Measurements from ENCODE around the gene SMKR1. TPM values are rescaled to one million over a fixed set of nuclear protein-coding genes. Genes with fewer than 3 reads are reported as not detected.

SMKR1 gene
- total RNA-seq, 2 donors from 2014 or later: 0.32 TPM; not detected in 1

DNA sequence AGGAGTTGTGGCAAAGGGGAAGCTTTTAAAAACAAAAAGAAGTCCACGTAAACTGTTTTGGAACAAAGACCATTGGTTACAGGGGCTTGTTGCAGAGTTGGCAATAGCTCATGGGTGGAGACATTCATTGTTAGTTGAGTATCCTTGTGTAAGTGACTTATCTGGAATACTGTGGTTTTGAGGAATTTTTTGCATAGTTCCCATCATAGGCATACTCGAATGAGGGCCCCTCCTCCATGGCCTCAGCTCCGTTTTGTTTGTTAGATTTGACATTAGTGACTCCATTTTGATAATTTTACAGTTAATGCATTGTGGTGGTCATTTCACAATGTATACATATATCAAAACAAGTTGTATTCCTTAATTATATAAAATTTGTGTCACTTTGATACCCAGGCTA lies 12.8 kb upstream of the SMKR1 start:
- no peak for DNase-seq
- H3K4me3 ChIP-seq: no peak overlapping the region
- no peaks in the 10 kb centered on the region for H3K9me3 ChIP-seq
- no peak overlapping the region for H3K27ac ChIP-seq
- H3K4me1 ChIP-seq: no peaks in the 10 kb centered on the region
- no peaks in the 10 kb centered on the region for H3K27me3 ChIP-seq
- no peaks in the 10 kb centered on the region for H3K36me3 ChIP-seq
- intact Hi-C loops (cut with DNase I): no loop called here
- H3K9ac ChIP-seq (ENCODE audit: low read depth in 2 of 2, low read length in 2 of 2): no peak overlapping the region
- TF ChIP-seq, protein P1, sequence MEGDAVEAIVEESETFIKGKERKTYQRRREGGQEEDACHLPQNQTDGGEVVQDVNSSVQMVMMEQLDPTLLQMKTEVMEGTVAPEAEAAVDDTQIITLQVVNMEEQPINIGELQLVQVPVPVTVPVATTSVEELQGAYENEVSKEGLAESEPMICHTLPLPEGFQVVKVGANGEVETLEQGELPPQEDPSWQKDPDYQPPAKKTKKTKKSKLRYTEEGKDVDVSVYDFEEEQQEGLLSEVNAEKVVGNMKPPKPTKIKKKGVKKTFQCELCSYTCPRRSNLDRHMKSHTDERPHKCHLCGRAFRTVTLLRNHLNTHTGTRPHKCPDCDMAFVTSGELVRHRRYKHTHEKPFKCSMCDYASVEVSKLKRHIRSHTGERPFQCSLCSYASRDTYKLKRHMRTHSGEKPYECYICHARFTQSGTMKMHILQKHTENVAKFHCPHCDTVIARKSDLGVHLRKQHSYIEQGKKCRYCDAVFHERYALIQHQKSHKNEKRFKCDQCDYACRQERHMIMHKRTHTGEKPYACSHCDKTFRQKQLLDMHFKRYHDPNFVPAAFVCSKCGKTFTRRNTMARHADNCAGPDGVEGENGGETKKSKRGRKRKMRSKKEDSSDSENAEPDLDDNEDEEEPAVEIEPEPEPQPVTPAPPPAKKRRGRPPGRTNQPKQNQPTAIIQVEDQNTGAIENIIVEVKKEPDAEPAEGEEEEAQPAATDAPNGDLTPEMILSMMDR (IDR thresholded peaks at IDR 0.05): no peak

DNA sequence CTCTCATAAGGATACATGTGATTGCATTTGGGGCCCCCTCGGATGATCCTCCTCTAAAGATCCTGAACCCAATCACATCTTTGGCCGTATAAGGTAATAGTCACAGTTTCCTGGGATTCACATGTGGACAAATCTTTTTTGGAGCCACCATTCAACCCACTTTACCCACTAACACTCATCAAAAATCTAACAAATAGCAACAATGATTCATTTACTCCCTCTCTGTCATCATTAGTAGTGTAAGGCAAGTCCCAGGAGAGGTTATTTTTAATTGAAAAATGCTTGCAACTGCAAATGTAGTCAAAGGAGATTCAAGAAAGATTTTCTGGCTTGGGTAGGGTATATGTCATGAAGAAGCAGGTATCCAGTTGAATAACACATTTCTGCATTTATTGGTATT lies 9.9 kb upstream of the SMKR1 start:
- Histone ChIP-seq H3K36me3 (no peaks in the 10 kb centered on the region), H3K4me1 (no peaks in the 10 kb centered on the region), H3K27ac (no peak overlapping the region), H3K9ac (ENCODE audit: low read depth in 2 of 2, low read length in 2 of 2) (no peak overlapping the region), H3K4me3 (no peak overlapping the region), H3K9me3 (no peaks in the 10 kb centered on the region), H3K27me3 (no peaks in the 10 kb centered on the region)
- intact Hi-C loops (cut with DNase I): no loop called here
- TF ChIP-seq, protein P1 (IDR thresholded peaks at IDR 0.05): no peak
- DNase-seq: no peak

DNA sequence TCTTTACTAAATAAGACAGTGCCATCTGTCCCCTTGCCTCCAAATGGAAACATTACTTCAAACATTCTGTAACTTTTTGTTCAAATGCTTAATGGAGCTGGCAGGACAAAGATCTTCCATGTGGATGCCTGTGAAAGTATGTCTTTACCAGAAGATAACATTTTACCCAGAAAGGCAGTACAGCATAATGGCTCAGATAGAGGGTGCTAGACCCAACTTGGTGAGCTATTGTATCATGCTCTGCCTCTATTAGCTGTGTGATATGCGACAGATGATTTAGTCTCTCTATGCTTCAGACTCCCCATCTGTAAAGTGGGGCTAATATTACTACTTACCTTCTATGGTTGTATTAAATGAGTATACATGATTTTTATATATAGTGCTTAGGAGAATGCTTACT lies 8.8 kb upstream of the SMKR1 start:
- Histone ChIP-seq H3K4me3 (no peak overlapping the region), H3K4me1 (no peaks in the 10 kb centered on the region), H3K27ac (no peak overlapping the region), H3K9me3 (no peaks in the 10 kb centered on the region), H3K36me3 (no peaks in the 10 kb centered on the region), H3K27me3 (no peaks in the 10 kb centered on the region), H3K9ac (ENCODE audit: low read depth in 2 of 2, low read length in 2 of 2) (no peak overlapping the region)
- intact Hi-C loops (cut with DNase I): no loop called here
- DNase-seq: no peak
- TF ChIP-seq, protein P1 (IDR thresholded peaks at IDR 0.05): no peak

DNA sequence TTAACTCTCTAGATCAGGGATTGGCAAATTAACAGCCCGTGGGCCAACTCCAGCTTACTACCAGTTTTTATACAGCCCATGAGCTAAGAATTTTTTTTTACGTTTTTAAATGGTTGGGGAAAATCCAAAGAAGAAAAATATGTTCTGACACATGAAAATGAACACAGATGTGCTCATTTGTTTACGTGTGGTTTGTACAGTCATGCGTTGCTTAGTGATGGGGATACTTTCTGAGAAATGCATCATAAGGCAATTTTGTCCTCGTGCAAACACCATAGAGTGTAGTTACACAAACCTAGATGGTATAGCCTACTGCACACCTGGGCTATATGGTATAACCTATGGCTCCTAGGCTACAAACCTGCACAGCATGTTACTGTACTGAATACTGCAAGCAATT lies 8.3 kb upstream of the SMKR1 start:
- TF ChIP-seq, protein P1 (IDR thresholded peaks at IDR 0.05): no peak
- H3K27ac ChIP-seq: no peak overlapping the region
- no peaks in the 10 kb centered on the region for H3K27me3 ChIP-seq
- H3K4me1 ChIP-seq: no peaks in the 10 kb centered on the region
- no peak for DNase-seq
- no peak overlapping the region for H3K9ac ChIP-seq (ENCODE audit: low read depth in 2 of 2, low read length in 2 of 2)
- no peak overlapping the region for H3K4me3 ChIP-seq
- H3K36me3 ChIP-seq: no peaks in the 10 kb centered on the region
- intact Hi-C loops (cut with DNase I): no loop called here
- no peaks in the 10 kb centered on the region for H3K9me3 ChIP-seq

DNA sequence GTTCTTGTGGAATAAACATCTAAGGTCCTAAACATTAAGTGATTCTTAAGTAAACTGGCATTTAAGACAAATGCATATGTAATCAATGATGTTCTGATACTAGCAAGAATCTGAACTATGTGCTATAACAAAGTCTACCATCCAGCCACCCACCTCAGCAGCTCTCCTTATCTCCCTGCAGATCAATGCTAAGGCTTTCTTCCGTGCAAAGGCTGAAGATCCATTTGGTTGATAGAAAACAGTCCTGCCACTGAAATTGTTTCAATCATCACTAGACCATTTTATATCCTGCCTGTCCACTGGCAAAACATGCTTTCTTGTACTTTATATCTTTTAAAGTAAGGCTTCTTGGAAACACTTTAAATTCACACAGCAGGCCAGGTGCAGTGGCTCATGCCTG lies 6.3 kb upstream of the SMKR1 start:
- no peaks in the 10 kb centered on the region for H3K27me3 ChIP-seq
- TF ChIP-seq, protein P1 (IDR thresholded peaks at IDR 0.05): no peak
- H3K27ac ChIP-seq: no peak overlapping the region
- no peaks in the 10 kb centered on the region for H3K4me1 ChIP-seq
- H3K9me3 ChIP-seq: no peaks in the 10 kb centered on the region
- intact Hi-C loops (cut with DNase I): no loop called here
- no peak overlapping the region for H3K4me3 ChIP-seq
- no peak overlapping the region for H3K9ac ChIP-seq (ENCODE audit: low read depth in 2 of 2, low read length in 2 of 2)
- no peak for DNase-seq
- H3K36me3 ChIP-seq: no peaks in the 10 kb centered on the region

DNA sequence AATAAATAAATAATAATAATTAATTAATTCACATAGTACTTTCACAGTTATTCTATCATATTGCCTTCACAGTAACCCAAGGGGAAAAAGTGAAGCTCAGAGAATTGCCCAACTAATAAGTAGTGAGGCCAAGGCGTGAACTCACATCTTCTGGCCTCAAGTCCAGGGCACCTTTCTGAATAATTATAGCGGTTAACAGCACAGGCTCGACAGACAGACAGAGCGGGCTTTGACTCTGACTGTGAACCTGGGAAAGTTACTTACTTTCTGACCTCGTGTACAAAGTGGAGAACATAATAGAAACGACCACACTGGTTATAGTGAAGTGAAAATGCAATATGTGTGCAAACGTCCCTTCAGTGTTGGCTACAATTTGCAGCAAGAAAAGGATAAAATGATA lies 5.7 kb upstream of the SMKR1 start:
- Histone ChIP-seq H3K27me3 (no peaks in the 10 kb centered on the region), H3K4me3 (no peak overlapping the region), H3K36me3 (no peaks in the 10 kb centered on the region), H3K9me3 (no peaks in the 10 kb centered on the region), H3K27ac (no peak overlapping the region), H3K4me1 (no peaks in the 10 kb centered on the region), H3K9ac (ENCODE audit: low read depth in 2 of 2, low read length in 2 of 2) (no peak overlapping the region)
- intact Hi-C loops (cut with DNase I): no loop called here
- TF ChIP-seq, protein P1 (IDR thresholded peaks at IDR 0.05): no peak
- no peak for DNase-seq

All from colonic mucosa (tissue), 4 donors.